Esophagus squamous epithelium (tissue), 5 donors: ENCODE measurements around the gene TTC6. TPM values are rescaled to one million over a fixed set of nuclear protein-coding genes. Genes with fewer than 3 reads are reported as not detected.

Experiments
- DNase-seq: peaks from one replicate; lab custom pipeline; 2025; lab: John Stamatoyannopoulos, UW
- H3K27ac ChIP-seq, 4 donors: fragments of 200-600 bp; sonication (generic); one replicate each; pipeline ENCODE4 v1.5.1; 2016 to 2019; ENCODE audit warnings: mild to moderate bottlenecking in 1 of 4
- H3K27me3 ChIP-seq, 4 donors: fragments of 200-600 bp; sonication (generic); 1 replicate in 3 of 4; 2 replicates in 1 of 4; pipeline versions ENCODE4 v1.5.1 to v1.6.0; 2017 to 2021; ENCODE audit warnings: antibody characterized with exemption in 1 of 4
- H3K36me3 ChIP-seq, 3 donors: fragments of 200-600 bp; sonication (generic); one replicate each; pipeline ENCODE4 v1.5.1; 2016 to 2019
- H3K4me1 ChIP-seq, 3 donors: fragments of 200-600 bp; sonication (generic); one replicate each; pipeline ENCODE4 v1.5.1; 2017 to 2019
- H3K4me3 ChIP-seq, 4 donors: fragments of 200-600 bp; sonication (generic); 1 replicate in 3 of 4; 2 replicates in 1 of 4; pipeline ENCODE4 v1.5.1; 2016 to 2019; ENCODE audit warnings: mild to moderate bottlenecking in 2 of 4, moderate library complexity in 1 of 4
- H3K9me3 ChIP-seq, 3 donors: fragments of 200-600 bp; sonication (generic); one replicate each; pipeline ENCODE4 v1.5.1; 2016 to 2019
- POLR2A ChIP-seq, 4 donors: fragments of 450-650 bp; IDR thresholded peaks; one replicate each; pipeline ENCODE4 v1.6.1; 2017; ENCODE audit warnings: antibody characterized with exemption in 4 of 4, mild to moderate bottlenecking in 4 of 4, moderate library complexity in 3 of 4
- WGBS, 2 donors: methylation state at CpG; one replicate each; pipeline ENCODE4 v1.1.5; 2018; 5-methylcytosine and 5-hydroxymethylcytosine counted together
- intact Hi-C: fragments of 100-400 bp; cut with DNase I; formaldehyde crosslinking; loops from one replicate; pipeline ENCODE4 v1.15.0; 2022
- total RNA-seq, 4 donors: library from RNA; depleted of rRNA; stranded (reverse); fragments of >200 nt; gene quantifications; one replicate each; pipeline ENCODE4 v1.1.0, GENCODE V29; 2016
- TF ChIP-seq, protein P1 (sequence below), 6 experiments: fragments of 450-650 bp in 4 of 6; fragments of 200-600 bp in 2 of 6; sonication (generic) in 2 of 6; IDR thresholded peaks; one replicate each; pipeline ENCODE4 v1.5.1; 2016 to 2019; ENCODE audit warnings: antibody characterized with exemption in 6 of 6, mild to moderate bottlenecking in 4 of 6, moderate library complexity in 4 of 6
- donor health status: DM: yes; HTN: yes; CAD: no.

TTC6 gene
- total RNA-seq, 4 donors from 2014 or later, result 0.82 to 8.4 (median 3.5) TPM

DNA sequence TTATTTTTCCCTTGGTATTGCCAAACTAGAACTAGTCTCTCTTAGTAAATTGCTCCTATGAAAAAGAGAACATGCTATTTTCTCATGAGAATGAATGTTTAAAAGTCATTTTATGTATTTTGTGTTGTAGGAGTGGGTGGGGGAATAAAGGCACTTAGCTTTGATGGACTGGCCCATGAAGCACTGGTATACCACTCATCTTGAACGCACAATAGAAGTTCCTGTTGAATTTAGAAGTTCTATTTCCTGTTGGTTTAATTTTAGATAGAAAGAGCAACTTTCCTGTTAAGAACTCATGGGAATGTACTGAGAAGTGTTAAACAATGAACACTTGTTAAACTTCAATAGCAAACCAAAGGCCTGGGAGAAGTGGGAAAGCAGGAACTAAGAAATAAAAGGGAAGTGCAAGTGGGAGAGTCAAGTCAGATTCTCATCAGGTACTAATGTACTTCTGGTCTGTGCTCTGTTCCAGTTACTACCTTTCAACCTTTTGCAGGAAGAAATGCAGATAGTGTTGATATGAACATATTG is 23.1 kb downstream of the TTC6 start:
- peaks cover 0 to 28% (median 0%) of the 10 kb centered on the region in 4 donors for H3K27me3 ChIP-seq
- no peaks in the 10 kb centered on the region for H3K36me3 ChIP-seq
- H3K9me3 ChIP-seq, result peaks cover 8 to 32% (median 25%) of the 10 kb centered on the region in 3 donors
- peaks cover 0 to 17% (median 10%) of the 10 kb centered on the region in 3 donors for H3K4me1 ChIP-seq
- H3K27ac ChIP-seq, result no peak overlapping the region
- TF ChIP-seq, protein P1, sequence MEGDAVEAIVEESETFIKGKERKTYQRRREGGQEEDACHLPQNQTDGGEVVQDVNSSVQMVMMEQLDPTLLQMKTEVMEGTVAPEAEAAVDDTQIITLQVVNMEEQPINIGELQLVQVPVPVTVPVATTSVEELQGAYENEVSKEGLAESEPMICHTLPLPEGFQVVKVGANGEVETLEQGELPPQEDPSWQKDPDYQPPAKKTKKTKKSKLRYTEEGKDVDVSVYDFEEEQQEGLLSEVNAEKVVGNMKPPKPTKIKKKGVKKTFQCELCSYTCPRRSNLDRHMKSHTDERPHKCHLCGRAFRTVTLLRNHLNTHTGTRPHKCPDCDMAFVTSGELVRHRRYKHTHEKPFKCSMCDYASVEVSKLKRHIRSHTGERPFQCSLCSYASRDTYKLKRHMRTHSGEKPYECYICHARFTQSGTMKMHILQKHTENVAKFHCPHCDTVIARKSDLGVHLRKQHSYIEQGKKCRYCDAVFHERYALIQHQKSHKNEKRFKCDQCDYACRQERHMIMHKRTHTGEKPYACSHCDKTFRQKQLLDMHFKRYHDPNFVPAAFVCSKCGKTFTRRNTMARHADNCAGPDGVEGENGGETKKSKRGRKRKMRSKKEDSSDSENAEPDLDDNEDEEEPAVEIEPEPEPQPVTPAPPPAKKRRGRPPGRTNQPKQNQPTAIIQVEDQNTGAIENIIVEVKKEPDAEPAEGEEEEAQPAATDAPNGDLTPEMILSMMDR (IDR thresholded peaks at IDR 0.05), result no peak
- no peak for TF ChIP-seq POLR2A (IDR thresholded peaks at IDR 0.05)
- 63 to 72% methylated on average over 1 of the region's 1 CpG for WGBS, 2 donors
- H3K4me3 ChIP-seq, result no peak overlapping the region
- DNase-seq, result no peak
- intact Hi-C loops, result no loop called here

DNA sequence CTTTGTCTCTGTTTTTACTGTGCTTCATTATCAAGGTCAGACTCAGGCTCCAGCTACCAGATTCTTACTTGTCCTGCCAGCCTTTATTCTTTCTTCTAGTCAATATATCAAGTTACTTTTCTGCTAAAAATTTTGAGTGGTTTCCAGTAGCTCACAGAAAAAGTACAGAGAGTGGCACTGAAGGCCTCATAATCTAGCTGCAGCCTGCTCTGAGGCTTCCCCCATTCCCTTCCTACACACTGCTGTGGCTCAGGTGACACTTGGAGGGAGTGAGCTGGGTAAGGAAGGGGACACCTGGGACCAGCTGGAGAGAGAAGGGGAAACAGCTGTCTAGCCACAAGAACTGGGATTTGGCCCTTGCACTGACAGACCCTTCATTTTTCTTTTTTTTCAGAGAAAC is 25.4 kb downstream of the TTC6 start:
- Histone ChIP-seq H3K27ac (no peak overlapping the region), H3K27me3 (peaks cover 0 to 42% (median 0%) of the 10 kb centered on the region in 4 donors), H3K9me3 (peaks cover under 1 to 12% (median 10%) of the 10 kb centered on the region in 3 donors), H3K4me3 (no peak overlapping the region), H3K4me1 (peaks cover 0 to 30% (median 10%) of the 10 kb centered on the region in 3 donors), H3K36me3 (no peaks in the 10 kb centered on the region)
- no peak for DNase-seq
- intact Hi-C loops, result no loop called here
- TF ChIP-seq POLR2A (IDR thresholded peaks at IDR 0.05), result no peak
- TF ChIP-seq, protein P1 (IDR thresholded peaks at IDR 0.05), result no peak

DNA sequence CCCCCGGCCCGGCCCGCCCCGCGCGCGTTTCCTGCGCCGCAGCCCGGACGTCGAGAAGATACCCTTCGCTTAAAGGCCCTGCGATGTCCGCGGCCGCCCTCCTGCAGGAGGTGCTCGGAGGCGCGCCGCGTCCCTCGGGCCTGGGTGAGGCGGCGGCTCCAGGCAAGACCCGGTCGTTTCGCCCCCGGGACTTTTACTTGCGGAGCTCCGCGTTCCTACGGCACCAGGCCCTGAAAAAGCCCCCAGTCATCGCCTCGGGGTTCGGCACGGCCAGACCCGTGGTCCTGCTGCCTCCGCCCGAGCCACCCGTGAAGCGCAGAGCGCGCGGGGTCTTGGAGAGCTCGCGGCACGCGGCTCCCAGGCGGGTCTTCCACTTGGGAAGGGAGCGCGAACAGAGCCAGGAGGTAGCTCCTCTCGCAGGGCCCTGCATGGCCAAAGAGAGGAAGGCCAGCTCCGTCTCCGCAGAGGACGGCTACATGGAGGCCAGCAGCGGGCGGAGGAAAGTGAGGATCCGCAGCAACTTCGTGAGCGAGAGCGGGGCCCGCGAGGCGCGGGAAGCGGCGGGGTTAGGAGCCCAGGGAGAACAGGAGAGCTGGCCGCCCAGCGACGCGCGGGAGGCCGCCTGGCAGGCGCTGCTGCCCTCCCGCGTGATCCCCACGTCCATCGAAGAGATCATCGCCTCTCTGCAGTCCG is 26.9 kb downstream of the TTC6 start:
- no peak overlapping the region for H3K27ac ChIP-seq
- no peak for DNase-seq

DNA sequence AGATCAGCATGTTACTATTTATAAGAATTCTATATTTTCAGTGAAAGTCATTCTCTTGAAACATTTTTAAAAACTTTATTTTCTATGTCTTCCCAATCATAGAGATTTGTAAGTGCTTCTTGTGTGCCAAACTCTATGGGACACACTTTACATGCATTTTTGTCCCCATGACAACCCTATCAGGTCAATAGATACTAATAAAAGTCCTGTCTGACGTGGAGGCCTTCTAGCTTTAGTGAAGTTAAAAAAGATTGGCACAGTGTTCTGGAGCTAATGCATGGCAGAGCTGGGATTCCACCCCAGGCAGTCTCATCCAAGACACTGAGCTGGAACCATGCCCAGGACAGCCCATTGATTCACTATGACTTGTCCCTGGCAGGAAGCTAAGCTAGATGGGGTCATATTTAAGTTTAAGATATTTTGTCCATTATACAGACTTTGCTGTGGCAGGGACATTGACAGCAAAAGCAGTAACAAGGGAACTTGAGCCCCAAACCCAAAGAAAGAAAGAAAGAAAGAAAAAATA is 28.1 kb downstream of the TTC6 start:
- Histone ChIP-seq H3K27ac (peak overlapping the region in 3 of 4 donors; percentile 40 to 74 (median 70)), H3K36me3 (no peaks in the 10 kb centered on the region), H3K4me3 (no peak overlapping the region), H3K4me1 (peaks cover 0 to 30% (median 10%) of the 10 kb centered on the region in 3 donors), H3K9me3 (no peaks in the 10 kb centered on the region), H3K27me3 (peaks cover 0 to 42% (median 0%) of the 10 kb centered on the region in 4 donors)
- TF ChIP-seq POLR2A (IDR thresholded peaks at IDR 0.05), result no peak
- TF ChIP-seq, protein P1 (IDR thresholded peaks at IDR 0.05), result no peak
- intact Hi-C loops, result no loop called here
- DNase-seq, result no peak
- 13 to 31% methylated on average over 1 of the region's 1 CpG for WGBS, 2 donors

More for the DNA sequence above, 26.9 kb downstream of the TTC6 start:
- intact Hi-C loops, result no loop called here
- H3K9me3 ChIP-seq, result no peaks in the 10 kb centered on the region
- peak overlapping the region in 1 of 4 donors; percentile 21 for H3K4me3 ChIP-seq
- peaks cover 0 to 42% (median 0%) of the 10 kb centered on the region in 4 donors for H3K27me3 ChIP-seq
- 52 to 75% methylated on average over 21 to 41 of the region's 81 CpGs for WGBS, 2 donors
- TF ChIP-seq, protein P1 (IDR thresholded peaks at IDR 0.05), result no peak
- no peak for TF ChIP-seq POLR2A (IDR thresholded peaks at IDR 0.05)
- H3K4me1 ChIP-seq, result peaks cover 0 to 30% (median 10%) of the 10 kb centered on the region in 3 donors
- H3K36me3 ChIP-seq, result no peaks in the 10 kb centered on the region

DNA sequence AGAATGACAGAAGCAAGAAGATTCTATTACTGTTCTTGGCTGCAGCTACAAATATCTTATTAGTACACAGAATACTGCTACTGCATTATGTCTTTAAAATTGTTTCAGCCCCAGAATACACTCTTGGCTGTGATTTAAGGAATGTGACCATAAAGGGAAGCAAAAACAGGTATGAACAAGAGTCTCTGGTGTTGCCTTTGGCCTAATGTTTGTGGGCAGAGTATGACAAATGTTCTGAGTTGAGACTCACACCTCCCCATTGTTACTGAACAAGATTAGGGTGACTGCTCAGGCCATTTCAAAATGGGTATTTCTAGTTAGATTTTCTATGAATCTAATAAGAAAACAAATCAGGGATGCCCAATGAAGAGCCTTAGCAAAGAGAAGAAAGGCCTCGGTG is 28.5 kb downstream of the TTC6 start:
- WGBS, 2 donors, result 50 to 80% methylated on average over 1 of the region's 1 CpG
- intact Hi-C loops, result no loop called here
- H3K27ac ChIP-seq, result peak overlapping the region in 3 of 4 donors; percentile 50 to 74 (median 70)
- DNase-seq, result no peak
- no peak overlapping the region for H3K4me3 ChIP-seq
- no peaks in the 10 kb centered on the region for H3K36me3 ChIP-seq
- peaks cover 0 to 30% (median 10%) of the 10 kb centered on the region in 3 donors for H3K4me1 ChIP-seq
- TF ChIP-seq, protein P1 (IDR thresholded peaks at IDR 0.05), result no peak
- no peak for TF ChIP-seq POLR2A (IDR thresholded peaks at IDR 0.05)
- peaks cover 0 to 42% (median 0%) of the 10 kb centered on the region in 4 donors for H3K27me3 ChIP-seq
- no peaks in the 10 kb centered on the region for H3K9me3 ChIP-seq
